ENCODE data around the gene TADA1.

Gene TADA1

DNA sequence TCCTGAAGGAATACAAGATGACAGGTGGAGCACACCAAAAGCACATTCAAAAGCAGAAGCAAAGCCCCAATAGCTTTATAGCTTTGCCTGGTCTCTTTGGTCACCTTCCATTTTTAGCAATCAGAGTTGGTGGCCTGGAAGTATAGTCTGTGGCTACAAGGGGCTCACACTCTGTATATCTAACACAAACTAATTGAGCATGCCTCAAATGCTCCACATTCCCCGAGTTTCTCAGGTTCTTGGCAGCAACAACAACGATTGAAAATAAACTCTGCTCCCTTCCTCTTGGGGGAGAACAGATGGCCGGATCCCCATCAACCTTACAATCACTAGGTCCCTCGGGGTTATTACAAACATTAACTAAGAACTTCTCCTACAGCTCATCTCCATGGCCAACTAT lies 24.9 kb upstream of the TADA1 start:
- no peak for TF ChIP-seq REST (IDR thresholded peaks at IDR 0.05; ENCODE audit: insufficient replicate concordance, low read depth)
- TF ChIP-seq GABPA (IDR thresholded peaks at IDR 0.05; ENCODE audit: low read depth) = no peak

DNA sequence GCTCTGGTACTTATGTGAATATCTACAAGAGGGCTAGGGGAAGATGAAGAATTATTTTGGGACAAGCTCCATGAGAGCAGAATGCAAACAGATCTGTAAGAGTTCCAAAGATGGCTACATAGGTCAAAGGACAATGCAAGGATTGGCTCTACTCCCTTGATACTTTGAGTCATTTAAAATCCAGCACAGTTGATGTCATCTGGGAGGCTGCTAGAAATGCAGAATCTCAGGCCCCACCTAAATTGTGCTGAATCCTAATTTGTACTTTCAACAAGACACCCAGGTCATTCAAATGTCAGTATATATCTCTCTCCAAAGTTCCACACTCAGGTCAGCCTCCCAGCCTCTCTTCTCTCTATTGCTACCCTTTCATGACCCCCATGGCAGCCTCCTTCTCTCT lies 23.7 kb upstream of the TADA1 start:
- Histone ChIP-seq H3K27me3 (ENCODE audit: insufficient read depth, poor library complexity, severe bottlenecking) (no peaks in the 10 kb centered on the region), H3K27ac (replicated peaks) (no peak overlapping the region), H3K4me3 (replicated peaks; ENCODE audit: insufficient read depth, low read length) (no peak overlapping the region)
- no peak for TF ChIP-seq REST (IDR thresholded peaks at IDR 0.05; ENCODE audit: insufficient replicate concordance, low read depth)
- TF ChIP-seq SPI1 (IDR thresholded peaks at IDR 0.05; ENCODE audit: borderline replicate concordance, low read depth) = no peak
- TF ChIP-seq CTCF (IDR thresholded peaks at IDR 0.05; ENCODE audit: insufficient read depth, low read length) = no peak
- no peak for TF ChIP-seq GABPA (IDR thresholded peaks at IDR 0.05; ENCODE audit: low read depth)
- TF ChIP-seq POLR2AphosphoS5 (IDR thresholded peaks at IDR 0.05; ENCODE audit: low read depth) = no peak
- DNase-seq (ENCODE audit: low read depth in 1 of 2, low spot score in 1 of 2) = no peak

More for the DNA sequence above, 24.9 kb upstream of the TADA1 start:
- H3K27ac ChIP-seq (replicated peaks) = no peak overlapping the region
- no peak for DNase-seq (ENCODE audit: low read depth in 1 of 2, low spot score in 1 of 2)
- H3K27me3 ChIP-seq (ENCODE audit: insufficient read depth, poor library complexity, severe bottlenecking) = no peaks in the 10 kb centered on the region
- no peak overlapping the region for H3K4me3 ChIP-seq (replicated peaks; ENCODE audit: insufficient read depth, low read length)

- Histone ChIP-seq H3K27ac (replicated peaks) (no peak overlapping the region), H3K4me3 (replicated peaks; ENCODE audit: insufficient read depth, low read length) (no peak overlapping the region), H3K27me3 (ENCODE audit: insufficient read depth, poor library complexity, severe bottlenecking) (no peaks in the 10 kb centered on the region)
- TF ChIP-seq REST (IDR thresholded peaks at IDR 0.05; ENCODE audit: insufficient replicate concordance, low read depth) (no peak), CTCF (IDR thresholded peaks at IDR 0.05; ENCODE audit: insufficient read depth, low read length) (no peak), SPI1 (IDR thresholded peaks at IDR 0.05; ENCODE audit: borderline replicate concordance, low read depth) (no peak), POLR2AphosphoS5 (IDR thresholded peaks at IDR 0.05; ENCODE audit: low read depth) (no peak)
- no peak for DNase-seq (ENCODE audit: low read depth in 1 of 2, low spot score in 1 of 2)
Observed at GRCh38 chr1:166895766-166896165, 19.7 kb upstream of the TADA1 start.

DNA sequence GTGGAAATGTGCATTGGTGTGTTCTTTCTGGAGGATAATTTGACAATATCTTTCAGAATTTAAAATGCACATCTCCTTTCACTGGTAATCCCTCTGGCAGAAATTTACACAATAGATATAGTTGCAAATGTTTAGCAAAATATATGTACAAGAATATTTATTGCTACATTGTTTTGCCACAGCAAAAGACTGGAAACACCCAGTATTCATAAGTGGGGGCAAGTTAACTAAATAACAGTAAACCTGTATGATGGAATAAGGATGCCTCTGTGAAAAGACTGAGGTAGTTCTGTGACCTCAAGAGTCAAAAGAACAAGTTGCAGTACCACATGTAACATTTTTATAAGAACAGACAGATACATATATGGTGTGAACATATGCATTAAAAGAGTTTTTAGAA lies 13.7 kb upstream of the TADA1 start:
- no peak for DNase-seq (ENCODE audit: low read depth in 1 of 2, low spot score in 1 of 2)
- H3K27ac ChIP-seq (replicated peaks) = no peak overlapping the region
- no peaks in the 10 kb centered on the region for H3K27me3 ChIP-seq (ENCODE audit: insufficient read depth, poor library complexity, severe bottlenecking)
- TF ChIP-seq REST (IDR thresholded peaks at IDR 0.05; ENCODE audit: insufficient replicate concordance, low read depth) (no peak), CTCF (IDR thresholded peaks at IDR 0.05; ENCODE audit: insufficient read depth, low read length) (no peak), SPI1 (IDR thresholded peaks at IDR 0.05; ENCODE audit: borderline replicate concordance, low read depth) (no peak), GABPA (IDR thresholded peaks at IDR 0.05; ENCODE audit: low read depth) (no peak), POLR2AphosphoS5 (IDR thresholded peaks at IDR 0.05; ENCODE audit: low read depth) (no peak)
- no peak overlapping the region for H3K4me3 ChIP-seq (replicated peaks; ENCODE audit: insufficient read depth, low read length)

Measured in HL-60 (cell line).